Measurements from ENCODE around the gene OSTF1. TPM values are rescaled to one million over a fixed set of nuclear protein-coding genes. Genes with fewer than 3 reads are reported as not detected.

OSTF1 gene
- total RNA-seq, 2 donors from 2014 or later: 71.9 to 109 TPM

DNA sequence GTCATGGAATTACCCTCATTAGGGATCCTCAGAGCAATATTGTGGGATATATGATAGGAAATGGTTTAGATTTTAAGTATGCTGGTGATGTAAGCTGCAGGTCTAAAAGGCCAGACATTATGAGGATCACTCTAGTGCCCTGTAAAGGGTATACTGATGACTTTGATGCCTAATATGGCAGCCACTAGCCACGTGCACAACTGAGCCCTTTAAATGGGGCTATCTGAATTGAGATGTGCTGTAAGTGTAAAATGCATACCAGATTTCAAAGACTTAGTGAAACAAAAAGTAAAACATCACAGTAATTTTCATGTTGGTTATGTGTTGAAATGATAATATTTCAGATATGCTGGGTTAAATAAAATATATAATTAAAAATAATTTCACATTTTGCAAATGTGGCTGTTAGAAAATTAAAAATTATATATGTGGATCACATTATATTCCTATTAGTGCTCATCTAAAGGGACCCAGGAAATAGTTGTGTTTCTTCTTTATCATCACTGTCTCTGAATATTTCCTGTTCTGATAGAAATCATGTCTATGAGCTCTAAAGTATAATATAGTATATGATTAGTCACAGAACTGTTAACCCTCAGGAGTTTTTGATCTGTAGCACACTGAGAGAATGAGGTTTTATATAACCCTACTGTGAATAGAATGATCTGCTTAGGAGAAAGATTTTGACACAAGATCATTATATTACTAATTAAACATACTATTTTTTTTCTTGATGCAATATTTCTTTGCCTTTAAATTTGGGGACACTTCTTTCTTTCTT is 50.1 kb downstream of the OSTF1 start:
- no peak for DNase-seq
- peaks cover 25 to 53% of the 10 kb centered on the region in 2 donors for H3K36me3 Mint-ChIP-seq (ENCODE audit: insufficient read depth in 2 of 2)
- ATAC-seq (replicated peaks in 1 of 2): peak in 1 of 2 donors; percentile 44
- peaks cover 2 to 7% of the 10 kb centered on the region in 2 donors for H3K9me3 Mint-ChIP-seq
- H3K27ac Mint-ChIP-seq: peak overlapping the region; percentile 81
- peaks cover 36% of the 10 kb centered on the region for H3K4me1 Mint-ChIP-seq (ENCODE audit: low read depth)
- H3K4me3 Mint-ChIP-seq: peak overlapping the region in 1 of 2 donors; percentile 53
- H3K27me3 Mint-ChIP-seq (ENCODE audit: low read depth): no peaks in the 10 kb centered on the region

- no peak overlapping the region for H3K27ac Mint-ChIP-seq
- H3K4me3 Mint-ChIP-seq: peak overlapping the region in 1 of 2 donors; percentile 53
- H3K36me3 Mint-ChIP-seq (ENCODE audit: insufficient read depth in 2 of 2): peaks cover 32 to 60% of the 10 kb centered on the region in 2 donors
- H3K27me3 Mint-ChIP-seq (ENCODE audit: low read depth): no peaks in the 10 kb centered on the region
- no peak for DNase-seq
- no peak for ATAC-seq (replicated peaks in 1 of 2)
- H3K4me1 Mint-ChIP-seq (ENCODE audit: low read depth): peaks cover 36% of the 10 kb centered on the region
- H3K9me3 Mint-ChIP-seq: peaks cover 4 to 7% of the 10 kb centered on the region in 2 donors
Observed at GRCh38 chr9:75139201-75139600, 50.9 kb downstream of the OSTF1 start.

DNA sequence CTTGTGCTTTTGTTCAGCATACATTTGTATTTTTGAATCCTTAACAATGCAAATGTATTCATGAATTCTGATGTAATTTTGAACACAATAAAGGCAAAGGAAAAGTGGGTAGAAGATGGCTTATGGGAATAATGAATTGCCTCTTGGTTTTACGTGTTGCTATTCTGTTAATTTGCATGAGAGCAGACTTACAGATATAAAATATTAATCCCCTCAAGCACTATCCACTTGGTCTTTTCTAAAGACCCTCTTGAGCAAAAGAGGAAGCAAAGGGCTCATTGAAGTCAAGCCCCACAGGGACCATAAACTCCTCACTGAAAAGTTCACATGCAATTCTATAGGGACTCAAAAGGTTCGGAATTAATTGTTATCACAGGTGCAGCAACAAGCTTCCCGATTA is 51.9 kb downstream of the OSTF1 start:
- H3K9me3 Mint-ChIP-seq: peaks cover 8 to 9% of the 10 kb centered on the region in 2 donors
- peaks cover 35 to 64% of the 10 kb centered on the region in 2 donors for H3K36me3 Mint-ChIP-seq (ENCODE audit: insufficient read depth in 2 of 2)
- peaks cover 36% of the 10 kb centered on the region for H3K4me1 Mint-ChIP-seq (ENCODE audit: low read depth)
- no peaks in the 10 kb centered on the region for H3K27me3 Mint-ChIP-seq (ENCODE audit: low read depth)
- DNase-seq (no peak), ATAC-seq (replicated peaks in 1 of 2) (no peak)
- H3K4me3 Mint-ChIP-seq: no peak overlapping the region
- no peak overlapping the region for H3K27ac Mint-ChIP-seq

DNA sequence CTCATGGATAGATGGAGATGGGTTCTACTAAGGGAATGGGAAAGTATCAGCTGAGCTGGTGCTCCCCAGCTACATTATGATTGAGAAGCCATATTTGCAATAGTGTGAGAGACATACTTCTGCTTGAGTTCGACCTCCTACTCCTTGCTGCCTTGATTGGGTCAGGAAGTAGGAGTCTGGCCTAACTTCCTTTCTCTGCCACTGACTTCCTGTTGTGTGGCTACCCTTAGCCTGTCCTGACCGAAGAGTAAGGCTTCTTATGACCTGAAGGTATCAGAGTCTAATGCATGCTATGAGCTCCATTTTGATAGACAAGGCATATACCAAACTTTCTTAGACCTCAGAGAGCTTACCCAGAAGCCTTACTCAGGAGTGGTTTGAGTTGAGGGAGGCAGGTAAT is 53.9 kb downstream of the OSTF1 start:
- Mint-ChIP-seq H3K4me1 (ENCODE audit: low read depth) (peaks cover 45% of the 10 kb centered on the region), H3K27me3 (ENCODE audit: low read depth) (no peaks in the 10 kb centered on the region), H3K9me3 (peaks cover 7 to 8% of the 10 kb centered on the region in 2 donors), H3K27ac (peak overlapping the region; percentile 93), H3K4me3 (peak overlapping the region in 1 of 2 donors; percentile 56), H3K36me3 (ENCODE audit: insufficient read depth in 2 of 2) (peaks cover 32 to 51% of the 10 kb centered on the region in 2 donors)
- DNase-seq (no peak), ATAC-seq (replicated peaks in 1 of 2) (peak in 1 of 2 donors; percentile 64)

DNA sequence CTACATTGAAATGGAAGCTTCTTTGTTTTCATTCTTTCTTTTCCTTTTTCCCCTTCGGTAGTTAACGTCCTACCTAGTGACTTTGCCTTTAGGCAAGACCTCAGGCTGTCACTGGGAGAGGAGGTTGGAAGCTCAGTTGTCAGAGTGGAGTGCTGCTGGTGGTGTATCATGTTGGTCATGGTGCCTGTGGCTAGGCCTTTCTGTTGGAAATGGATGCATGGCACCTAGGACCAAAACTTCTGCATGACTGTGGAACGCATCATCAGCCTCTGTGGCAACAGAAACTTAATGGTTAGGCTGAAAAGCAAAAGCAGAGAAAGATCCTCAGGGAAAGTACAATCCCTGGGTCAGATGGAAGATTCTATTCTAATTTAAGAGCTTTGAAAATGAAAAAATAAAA is 57.9 kb downstream of the OSTF1 start:
- Mint-ChIP-seq H3K27ac (peak overlapping the region; percentile 62), H3K4me1 (ENCODE audit: low read depth) (peaks cover 59% of the 10 kb centered on the region), H3K36me3 (ENCODE audit: insufficient read depth in 2 of 2) (peaks cover 29 to 36% of the 10 kb centered on the region in 2 donors), H3K4me3 (peak overlapping the region in 1 of 2 donors; percentile 34), H3K9me3 (peaks cover 6 to 8% of the 10 kb centered on the region in 2 donors), H3K27me3 (ENCODE audit: low read depth) (no peaks in the 10 kb centered on the region)
- no peak for DNase-seq
- ATAC-seq (replicated peaks in 1 of 2): no peak

GRCh38 chr9:75147638-75148037 is 59.3 kb downstream of the OSTF1 start:
- peak; percentile 25 to 28 for ATAC-seq (replicated peaks in 1 of 2)

DNA sequence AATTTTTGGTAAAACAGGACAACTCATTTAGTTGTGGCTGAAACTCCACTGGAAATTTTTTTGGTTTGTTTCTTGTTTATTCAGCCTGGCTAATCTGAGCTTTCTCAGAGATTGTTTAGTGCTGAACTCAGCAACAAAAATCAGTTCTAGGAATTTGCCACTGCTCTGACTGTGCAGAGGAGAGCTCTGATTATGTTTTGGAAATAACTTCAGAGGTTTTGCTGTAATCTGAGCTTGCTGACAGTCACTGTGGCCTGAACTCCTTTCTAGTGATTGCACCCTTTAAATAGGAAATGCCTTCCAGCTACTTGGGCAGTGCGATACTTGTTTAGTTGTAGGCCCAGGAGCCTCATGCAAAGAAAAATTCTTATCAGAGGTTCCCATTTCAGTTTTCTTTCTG is 60.2 kb downstream of the OSTF1 start:
- Mint-ChIP-seq H3K4me1 (ENCODE audit: low read depth) (peaks cover 70% of the 10 kb centered on the region), H3K36me3 (ENCODE audit: insufficient read depth in 2 of 2) (peaks cover 20 to 28% of the 10 kb centered on the region in 2 donors), H3K9me3 (peaks cover 5 to 6% of the 10 kb centered on the region in 2 donors), H3K27ac (peak overlapping the region; percentile 100), H3K27me3 (ENCODE audit: low read depth) (no peaks in the 10 kb centered on the region), H3K4me3 (peak overlapping the region; percentile 68 to 92)
- ATAC-seq (replicated peaks in 1 of 2) (peak; percentile 52 to 65), DNase-seq (peak; percentile 21 to 44)

More at GRCh38 chr9:75147638-75148037, 59.3 kb downstream of the OSTF1 start:
- Mint-ChIP-seq H3K36me3 (ENCODE audit: insufficient read depth in 2 of 2) (peaks cover 23 to 32% of the 10 kb centered on the region in 2 donors), H3K27ac (peak overlapping the region; percentile 100), H3K4me1 (ENCODE audit: low read depth) (peaks cover 64% of the 10 kb centered on the region), H3K27me3 (ENCODE audit: low read depth) (no peaks in the 10 kb centered on the region), H3K4me3 (peak overlapping the region; percentile 68 to 92), H3K9me3 (peaks cover 6 to 8% of the 10 kb centered on the region in 2 donors)
- no peak for DNase-seq

GRCh38 chr9:75149841-75150241 is 61.5 kb downstream of the OSTF1 start:
- ATAC-seq (replicated peaks in 1 of 2) (no peak), DNase-seq (no peak)
- Mint-ChIP-seq H3K36me3 (ENCODE audit: insufficient read depth in 2 of 2) (peaks cover 9 to 16% of the 10 kb centered on the region in 2 donors), H3K4me1 (ENCODE audit: low read depth) (peaks cover 76% of the 10 kb centered on the region), H3K27me3 (ENCODE audit: low read depth) (no peaks in the 10 kb centered on the region), H3K4me3 (peak overlapping the region; percentile 43 to 77), H3K27ac (peak overlapping the region; percentile 96), H3K9me3 (peaks cover 3% of the 10 kb centered on the region in 2 donors)

GRCh38 chr9:75150512-75150911 is 62.2 kb downstream of the OSTF1 start:
- Mint-ChIP-seq H3K4me3 (peak overlapping the region; percentile 63 to 77), H3K27me3 (ENCODE audit: low read depth) (no peaks in the 10 kb centered on the region), H3K9me3 (no peaks in the 10 kb centered on the region), H3K36me3 (ENCODE audit: insufficient read depth in 2 of 2) (peaks cover 6 to 11% of the 10 kb centered on the region in 2 donors), H3K4me1 (ENCODE audit: low read depth) (peaks cover 76% of the 10 kb centered on the region), H3K27ac (peak overlapping the region; percentile 96)
- no peak for DNase-seq
- no peak for ATAC-seq (replicated peaks in 1 of 2)

DNA sequence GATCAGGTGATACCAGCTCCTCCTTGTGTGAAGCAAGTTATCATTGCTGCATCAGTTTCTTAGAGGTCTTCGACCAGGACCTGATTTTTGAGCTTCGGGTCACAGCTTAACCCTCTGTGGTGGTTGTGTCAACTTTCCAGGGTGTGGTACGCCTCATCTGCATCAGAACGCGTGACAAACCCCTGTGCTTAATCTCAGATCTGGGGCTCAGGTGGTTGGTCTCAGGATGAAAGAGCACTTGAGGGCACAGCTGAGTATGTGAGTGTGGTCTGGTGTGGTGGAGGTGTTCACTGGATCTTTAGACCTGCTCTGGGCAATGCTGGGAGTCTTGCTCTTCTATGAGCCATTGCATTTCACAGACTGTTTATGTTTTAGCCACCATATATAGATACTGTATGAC is 64.1 kb downstream of the OSTF1 start:
- peaks cover 2 to 7% of the 10 kb centered on the region in 2 donors for H3K36me3 Mint-ChIP-seq (ENCODE audit: insufficient read depth in 2 of 2)
- peak overlapping the region; percentile 96 for H3K27ac Mint-ChIP-seq
- H3K9me3 Mint-ChIP-seq: no peaks in the 10 kb centered on the region
- peaks cover 76% of the 10 kb centered on the region for H3K4me1 Mint-ChIP-seq (ENCODE audit: low read depth)
- ATAC-seq (replicated peaks in 1 of 2) (peak; percentile 84 to 91), DNase-seq (peak; percentile 79 to 84)
- no peaks in the 10 kb centered on the region for H3K27me3 Mint-ChIP-seq (ENCODE audit: low read depth)
- peak overlapping the region; percentile 29 to 77 for H3K4me3 Mint-ChIP-seq

DNA sequence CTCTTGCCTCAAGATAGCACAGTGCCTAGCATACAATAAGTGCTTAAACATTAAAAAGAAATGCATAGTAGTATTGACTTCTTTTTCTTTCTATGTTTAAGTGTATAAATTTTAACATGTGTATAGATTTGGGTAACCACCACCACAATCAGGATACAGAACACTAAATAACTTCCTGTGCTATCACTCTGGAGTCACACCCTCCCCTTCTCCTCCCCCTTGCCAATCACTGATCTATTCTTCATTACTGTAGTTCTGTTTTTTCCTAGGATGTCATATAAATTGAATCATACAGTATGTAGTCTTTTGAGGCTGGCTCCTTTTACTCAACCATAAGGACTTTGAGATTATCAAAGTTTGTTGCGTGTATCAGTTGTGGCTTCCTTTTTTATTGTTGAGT is 68.5 kb downstream of the OSTF1 start:
- no peak overlapping the region for H3K27ac Mint-ChIP-seq
- no peak for DNase-seq
- H3K9me3 Mint-ChIP-seq: no peaks in the 10 kb centered on the region
- peaks cover 34% of the 10 kb centered on the region for H3K4me1 Mint-ChIP-seq (ENCODE audit: low read depth)
- H3K27me3 Mint-ChIP-seq (ENCODE audit: low read depth): no peaks in the 10 kb centered on the region
- no peak overlapping the region for H3K4me3 Mint-ChIP-seq
- H3K36me3 Mint-ChIP-seq (ENCODE audit: insufficient read depth in 2 of 2): no peaks in the 10 kb centered on the region
- ATAC-seq (replicated peaks in 1 of 2): no peak

- Mint-ChIP-seq H3K4me3 (no peak overlapping the region), H3K4me1 (ENCODE audit: low read depth) (peaks cover 9% of the 10 kb centered on the region), H3K27ac (no peak overlapping the region), H3K27me3 (ENCODE audit: low read depth) (no peaks in the 10 kb centered on the region), H3K9me3 (peaks cover 0 to 4% of the 10 kb centered on the region in 2 donors), H3K36me3 (ENCODE audit: insufficient read depth in 2 of 2) (peaks cover 5 to 20% of the 10 kb centered on the region in 2 donors)
- ATAC-seq (replicated peaks in 1 of 2) (no peak), DNase-seq (no peak)
Observed at GRCh38 chr9:75161116-75161857, 73.0 kb downstream of the OSTF1 start.

GRCh38 chr9:75163764-75164163 is 75.5 kb downstream of the OSTF1 start:
- Mint-ChIP-seq H3K9me3 (peaks cover 8 to 13% of the 10 kb centered on the region in 2 donors), H3K27ac (peak overlapping the region; percentile 18), H3K27me3 (ENCODE audit: low read depth) (no peaks in the 10 kb centered on the region), H3K36me3 (ENCODE audit: insufficient read depth in 2 of 2) (peaks cover 16 to 40% of the 10 kb centered on the region in 2 donors), H3K4me1 (ENCODE audit: low read depth) (peaks cover 19% of the 10 kb centered on the region), H3K4me3 (no peak overlapping the region)
- DNase-seq (no peak), ATAC-seq (replicated peaks in 1 of 2) (no peak)
